GM12891 (cell line): ENCODE results near the gene KRT78.

Source experiments
- DNase-seq: peaks from one replicate; pipeline ENCODE4 v3.0.0; 2011; ENCODE audit warnings: low spot score; ENCODE audit not compliant: insufficient read length
- FAIRE-seq: peaks from 2 replicates; lab custom pipeline; 2011; peaks lifted over from hg19 to GRCh38; lab: Jason Lieb, UNC
- PAX5 ChIP-seq: IDR thresholded peaks from 2 replicates; pipeline ENCODE4 v1.6.1; 2011; ENCODE audit warnings: low read length, moderate library complexity, mild to moderate bottlenecking; ENCODE audit not compliant: insufficient read depth, severe bottlenecking
- POLR2A ChIP-seq: IDR thresholded peaks from 2 replicates; pipeline ENCODE4 v1.6.1; 2011; ENCODE audit warnings: low read depth, low read length, control low read depth
- POLR2AphosphoS5 ChIP-seq: IDR thresholded peaks from 2 replicates; pipeline ENCODE4 v1.6.1; 2011; ENCODE audit warnings: low read depth, low read length, control low read depth
- POU2F2 ChIP-seq: IDR thresholded peaks from 2 replicates; pipeline ENCODE4 v1.6.1; 2011; ENCODE audit warnings: low read depth, mild to moderate bottlenecking, control low read depth, low read length, moderate library complexity
- SPI1 ChIP-seq: IDR thresholded peaks from 2 replicates; pipeline ENCODE4 v1.6.1; 2011; ENCODE audit warnings: low read depth, low read length, control low read depth
- TAF1 ChIP-seq: IDR thresholded peaks from 2 replicates; pipeline ENCODE4 v1.6.1; 2011; ENCODE audit warnings: low read depth, low read length, control low read depth

The KRT78 gene

DNA sequence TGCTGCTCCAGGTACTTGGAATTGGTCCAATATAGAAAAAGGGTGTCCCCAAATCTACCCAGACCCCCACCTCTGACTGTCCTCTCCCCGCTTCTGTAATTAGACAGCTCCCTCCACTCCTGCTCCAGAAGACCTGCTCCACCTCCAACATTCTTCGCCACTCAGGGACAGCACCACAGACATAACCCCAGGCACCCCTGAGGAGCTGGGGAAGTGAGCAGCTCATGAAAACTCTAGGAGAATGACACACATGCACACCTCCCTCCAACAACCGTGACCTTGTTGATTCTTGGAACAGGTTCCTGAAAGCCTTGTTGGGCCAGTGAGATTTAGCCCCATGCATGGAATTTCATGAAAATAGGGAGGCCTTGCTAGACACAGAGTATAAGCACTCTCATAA, 43.1 kb downstream of the KRT78 start:
- TF ChIP-seq SPI1 (no peak), POLR2AphosphoS5 (no peak), TAF1 (no peak), POU2F2 (no peak), POLR2A (no peak), PAX5 (no peak)
- FAIRE-seq: no peak
- no peak for DNase-seq

DNA sequence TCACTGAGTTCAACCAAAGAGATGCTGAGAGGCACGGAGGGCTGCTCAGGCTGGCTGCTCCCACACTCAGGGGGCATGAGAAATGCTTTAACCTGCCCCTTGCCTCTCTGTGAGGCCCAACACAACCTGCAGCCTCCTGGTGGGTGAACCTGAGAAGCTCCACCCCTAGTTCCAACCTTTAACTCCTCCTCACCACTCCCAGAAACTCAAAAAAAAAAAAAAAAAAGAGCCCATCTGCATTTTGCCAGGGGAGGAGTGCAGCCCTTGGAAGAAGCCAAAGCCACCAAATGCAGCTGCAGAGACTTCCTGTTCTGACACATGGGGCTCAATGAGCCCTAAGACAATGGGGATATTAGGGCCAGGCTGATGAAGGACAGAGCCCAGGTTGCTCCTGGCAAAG, 43.8 kb downstream of the KRT78 start:
- no peak for FAIRE-seq
- DNase-seq: no peak

DNA sequence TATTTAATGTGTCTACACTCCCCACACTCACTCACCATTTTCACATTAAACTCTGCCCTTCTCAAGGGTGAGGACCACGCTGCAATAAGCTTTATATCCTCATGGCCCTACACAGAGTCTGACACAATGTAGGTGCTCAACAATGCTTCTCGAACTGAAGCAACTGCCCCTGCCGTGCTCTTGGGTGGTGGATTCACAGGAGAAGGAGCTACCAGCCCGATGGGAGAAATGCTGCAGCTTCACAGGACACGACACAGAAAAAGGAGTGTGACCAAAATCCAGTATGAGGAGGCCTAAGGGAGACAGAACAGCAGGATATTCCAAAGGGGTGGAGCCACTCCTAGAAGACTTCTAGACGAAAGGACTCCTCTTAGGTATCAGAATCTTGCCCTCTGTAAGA, 46.4 kb downstream of the KRT78 start:
- no peak for FAIRE-seq

More for the DNA sequence above, 43.8 kb downstream of the KRT78 start:
- TF ChIP-seq TAF1: no peak

DNA sequence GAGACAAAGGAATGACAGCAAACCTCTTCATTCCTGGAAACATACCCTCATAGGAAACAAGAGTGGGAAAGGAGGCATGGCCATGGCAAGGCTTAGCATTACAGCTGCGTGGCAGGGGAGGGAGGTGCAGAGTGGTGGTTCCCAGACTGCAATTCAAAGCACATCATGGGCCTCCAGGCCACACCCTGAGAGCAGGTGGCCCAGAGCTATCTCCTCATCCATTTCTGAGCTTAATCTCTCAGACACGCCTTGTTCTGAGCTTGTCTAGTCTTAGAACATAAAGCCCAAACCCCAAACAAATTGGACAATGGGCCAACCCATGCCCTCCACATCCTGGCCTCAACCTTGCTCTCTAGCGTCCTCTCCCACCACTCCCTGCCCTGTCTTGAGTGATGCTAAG, 47.0 kb downstream of the KRT78 start:
- FAIRE-seq (no peak), DNase-seq (no peak)
- TF ChIP-seq TAF1: no peak
- no peak for TF ChIP-seq POLR2A
- no peak for TF ChIP-seq POU2F2

More for the DNA sequence above, 46.4 kb downstream of the KRT78 start:
- TF ChIP-seq PAX5 (no peak), POLR2AphosphoS5 (no peak), SPI1 (no peak), TAF1 (no peak), POU2F2 (no peak)
- no peak for DNase-seq

DNA sequence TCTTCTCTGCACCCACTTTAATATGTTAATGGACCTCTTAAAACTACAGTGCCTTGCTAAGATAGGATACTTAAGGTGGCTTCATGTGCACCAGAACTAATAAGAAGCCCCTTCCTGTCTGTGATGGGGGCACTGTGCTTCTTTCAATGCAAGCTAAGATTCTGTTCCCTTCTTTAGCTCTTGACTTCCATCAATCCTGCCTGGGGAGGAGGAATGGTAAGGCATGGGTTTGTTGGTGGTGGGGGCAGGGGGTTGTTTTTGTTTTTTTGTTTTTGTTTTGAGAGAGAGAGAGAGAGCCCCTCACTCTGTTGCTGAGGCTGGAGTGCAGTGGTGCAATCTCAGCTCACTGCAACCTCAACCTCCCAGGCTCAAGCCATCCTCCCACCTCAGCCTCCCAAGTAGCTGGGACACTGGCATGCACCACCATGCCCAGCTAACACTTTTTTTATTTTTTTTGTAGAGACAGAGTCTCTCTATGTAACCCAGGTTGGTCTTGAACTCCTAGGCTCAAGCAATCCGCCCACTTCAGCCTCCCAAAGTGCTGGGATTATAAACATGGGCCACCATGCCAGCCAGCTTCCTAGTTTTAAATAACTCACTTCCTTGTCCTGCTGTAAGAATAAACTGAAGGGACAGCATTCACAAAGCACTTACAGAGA, 48.4 kb downstream of the KRT78 start:
- FAIRE-seq (no peak), DNase-seq (no peak)
- TF ChIP-seq SPI1: no peak
- TF ChIP-seq POLR2AphosphoS5: no peak
- no peak for TF ChIP-seq TAF1
- no peak for TF ChIP-seq POLR2A

DNA sequence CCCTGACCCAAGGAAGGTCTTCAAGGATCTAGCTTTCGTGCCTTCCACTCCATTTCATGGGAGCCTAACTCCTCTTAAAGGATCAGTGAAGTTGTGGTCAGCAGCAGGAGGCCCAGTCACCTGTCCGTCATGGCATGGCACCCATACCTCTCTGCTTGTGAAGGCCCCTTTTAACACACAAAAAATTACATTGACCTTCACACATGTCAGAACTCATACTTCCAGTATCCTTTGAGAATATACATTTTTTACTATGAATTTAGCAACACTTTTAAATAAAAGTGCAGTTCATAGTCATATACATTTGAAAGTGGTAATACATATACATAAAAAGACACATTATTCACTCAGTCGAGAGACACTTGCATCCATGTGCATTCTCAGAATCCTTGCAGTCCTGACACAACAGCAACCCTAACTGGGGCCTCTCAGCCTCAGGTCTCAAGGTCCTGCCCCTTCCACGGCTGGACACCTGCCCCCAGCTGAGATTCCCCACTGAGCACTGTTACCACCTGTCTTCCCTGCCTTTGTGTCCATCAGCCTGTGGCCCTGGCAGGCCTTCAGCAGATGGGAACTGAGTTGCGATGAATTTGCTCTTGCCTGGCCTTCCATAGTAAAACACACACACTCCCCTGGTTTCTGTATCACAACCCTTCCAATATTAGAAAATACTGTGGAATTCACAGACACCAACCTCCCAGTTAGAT, 49.1 kb downstream of the KRT78 start:
- DNase-seq (no peak), FAIRE-seq (no peak)
- TF ChIP-seq SPI1 (no peak), POLR2A (no peak), PAX5 (no peak), POU2F2 (no peak), POLR2AphosphoS5 (no peak), TAF1 (no peak)

DNA sequence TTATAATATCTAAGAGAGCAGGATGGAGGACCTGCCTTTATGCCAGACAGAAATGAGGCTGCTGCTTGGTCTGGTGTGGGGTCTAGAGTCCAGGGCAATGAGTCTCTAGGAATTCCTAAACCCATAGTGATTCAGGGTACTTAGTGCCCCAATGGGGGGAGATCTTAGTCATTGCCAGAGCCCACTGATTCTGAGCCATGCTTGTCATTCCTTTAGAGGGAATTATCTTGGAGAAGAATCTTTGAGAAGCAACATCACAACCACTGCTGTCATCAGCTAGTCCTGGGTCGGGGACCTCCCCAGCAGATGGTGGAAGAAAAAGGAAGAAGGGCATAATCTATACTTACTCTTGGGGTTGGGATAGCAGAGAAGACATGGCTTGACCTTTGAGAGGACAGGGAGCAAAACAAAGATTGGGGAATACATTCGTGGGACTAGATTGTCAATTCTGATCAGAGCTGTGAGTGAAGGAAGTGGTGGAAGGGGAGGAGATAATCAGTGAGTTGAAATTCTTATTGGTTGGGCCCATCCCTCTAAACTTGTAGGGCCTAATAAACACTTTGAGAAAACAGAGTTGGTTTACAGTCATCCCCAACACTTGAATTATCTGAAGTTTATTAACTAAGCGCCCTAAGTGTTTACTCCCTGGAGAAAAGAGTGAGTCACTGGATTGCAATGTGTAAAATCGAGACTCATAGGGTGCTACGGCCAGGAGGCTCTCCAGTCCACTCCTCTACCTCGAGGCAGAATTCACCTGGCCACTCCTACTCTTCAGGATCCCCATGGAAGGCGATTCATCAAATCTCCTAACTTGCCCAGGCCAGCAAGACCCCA, 49.9 kb downstream of the KRT78 start:
- DNase-seq: no peak
- FAIRE-seq: no peak
- TF ChIP-seq POLR2A: no peak
- TF ChIP-seq SPI1: no peak
- no peak for TF ChIP-seq PAX5
- TF ChIP-seq POLR2AphosphoS5: no peak
- TF ChIP-seq TAF1: no peak

DNA sequence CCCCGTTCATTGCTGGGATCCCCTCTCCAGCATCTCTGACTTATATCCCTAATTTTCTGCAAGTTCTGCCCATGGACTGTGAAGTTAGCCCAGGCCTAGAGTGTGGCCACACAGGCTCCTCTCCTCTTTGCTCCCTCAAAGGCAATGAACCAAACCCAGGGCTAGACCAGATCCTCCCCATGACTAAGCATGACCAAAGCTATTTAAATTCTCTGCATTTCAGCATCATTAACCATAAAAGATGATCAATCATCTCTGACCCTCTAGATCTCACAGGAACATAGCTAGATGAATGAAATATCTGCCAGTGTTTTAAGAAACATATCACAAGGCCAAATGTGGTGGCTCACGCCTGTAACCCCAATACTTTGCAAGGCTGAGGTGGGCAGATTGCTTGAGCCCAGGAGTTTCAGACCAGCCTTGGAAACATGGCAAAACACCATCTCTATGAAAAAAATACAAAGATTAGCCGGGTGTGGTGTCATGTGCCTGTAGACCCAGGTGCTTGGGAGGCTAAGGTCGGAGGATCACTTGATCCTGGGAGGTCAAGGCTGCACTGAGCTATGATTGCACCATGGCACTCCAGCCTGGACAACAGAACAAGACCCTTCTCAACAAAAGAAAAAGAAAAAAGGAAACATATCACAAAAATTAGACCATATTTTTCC, 50.7 kb downstream of the KRT78 start:
- TF ChIP-seq TAF1 (no peak), POLR2A (no peak), POLR2AphosphoS5 (no peak), SPI1 (no peak), POU2F2 (no peak), PAX5 (no peak)
- FAIRE-seq: no peak
- no peak for DNase-seq

DNA sequence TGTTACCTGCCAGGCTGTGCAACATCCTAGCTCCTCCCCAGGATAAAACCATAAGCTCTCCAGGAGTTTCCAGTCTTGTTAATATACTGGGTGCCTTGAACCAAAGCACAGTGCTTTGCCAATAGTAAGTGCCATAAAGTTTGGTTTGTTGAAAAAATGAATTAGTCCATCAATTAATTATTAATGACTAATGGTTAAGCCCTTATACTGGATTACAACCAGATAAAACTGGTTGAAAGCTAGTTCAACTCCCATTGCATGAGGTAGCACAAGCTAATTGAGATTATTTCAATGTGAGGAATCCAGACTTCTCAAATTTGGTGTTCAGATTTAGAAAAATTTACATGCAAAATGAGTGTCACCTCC, 51.3 kb downstream of the KRT78 start:
- no peak for FAIRE-seq
- no peak for TF ChIP-seq POLR2AphosphoS5

DNA sequence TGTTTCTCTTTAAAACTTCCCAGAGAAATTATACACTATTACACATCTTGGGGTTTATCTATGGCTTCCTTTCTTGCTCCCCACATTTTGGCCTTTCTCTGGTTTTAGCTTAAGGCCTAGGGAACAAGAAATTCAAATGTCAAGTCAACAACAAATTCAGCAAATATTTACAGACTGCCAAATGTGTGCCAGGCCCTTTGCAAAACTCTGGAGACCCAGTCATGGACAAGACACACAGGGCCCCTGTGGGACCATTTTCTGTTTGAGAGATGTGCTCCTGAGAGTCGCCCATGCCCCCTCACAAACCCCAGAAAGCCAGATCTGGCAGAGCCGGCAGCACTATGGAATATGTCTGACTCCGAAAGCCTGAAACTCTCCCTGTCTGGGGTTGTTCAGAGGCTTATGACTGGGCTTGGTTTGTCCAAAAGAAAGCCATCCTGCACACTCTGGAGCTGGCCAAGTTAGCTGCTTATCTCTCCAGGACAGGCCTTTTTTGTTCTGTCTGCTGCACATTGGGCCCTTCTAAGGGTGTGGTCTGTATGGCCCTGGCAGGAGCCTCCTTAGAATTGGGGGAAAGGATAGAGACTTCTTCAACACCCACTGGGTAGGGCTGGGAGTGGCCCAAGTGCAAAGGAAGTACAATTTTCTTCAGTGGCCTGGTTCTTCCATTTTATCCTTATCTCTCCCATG, 51.8 kb downstream of the KRT78 start:
- TF ChIP-seq POU2F2 (no peak), POLR2A (no peak), POLR2AphosphoS5 (no peak), PAX5 (no peak), SPI1 (no peak), TAF1 (no peak)
- FAIRE-seq (no peak), DNase-seq (no peak)

More for the DNA sequence above, 51.3 kb downstream of the KRT78 start:
- no peak for DNase-seq
